ENCODE data around the gene ELK1.

GRCh38 chrX:47658684-47659420 is 8.5 kb upstream of the ELK1 start, which contains the start of gene UXT:
- TF ChIP-seq CTCF (IDR thresholded peaks at IDR 0.05; ENCODE audit: insufficient read depth, low read length, poor library complexity, severe bottlenecking) (no peak), EZH2phosphoT487 (conservative IDR thresholded peaks at IDR 0.05; ENCODE audit: low read length) (no peak)
